Neural crest cell (in vitro differentiated cells): ENCODE results near the gene OR9A4. TPM values are rescaled to one million over a fixed set of nuclear protein-coding genes. Genes with fewer than 3 reads are reported as not detected.

Source experiments
- DNase-seq: peaks from one replicate; pipeline ENCODE4 v3.0.0; 2021; ENCODE audit warnings: low read depth, mixed read lengths, low spot score
- H3K27ac Mint-ChIP-seq: one replicate; pipeline ENCODE4 v1.8.0; 2021; ENCODE audit warnings: mild to moderate bottlenecking, mixed read lengths; ENCODE audit not compliant: unreplicated experiment
- H3K27me3 Mint-ChIP-seq: 2 replicates; pipeline ENCODE4 v1.8.0; 2021; ENCODE audit warnings: low read depth, mild to moderate bottlenecking, mixed read lengths
- H3K36me3 Mint-ChIP-seq: 2 replicates; pipeline ENCODE4 v1.8.0; 2021; ENCODE audit warnings: low read depth, mild to moderate bottlenecking, mixed read lengths
- H3K4me1 Mint-ChIP-seq: 2 replicates; pipeline ENCODE4 v1.8.0; 2021; ENCODE audit warnings: mixed read lengths
- H3K4me3 Mint-ChIP-seq: one replicate; pipeline ENCODE4 v1.8.0; 2021; ENCODE audit warnings: mild to moderate bottlenecking, mixed read lengths
- H3K9me3 Mint-ChIP-seq: 2 replicates; pipeline ENCODE4 v1.8.0; 2021; ENCODE audit warnings: mixed read lengths
- total RNA-seq: library from RNA; stranded (reverse); gene quantifications from 2 replicates; pipeline ENCODE4 v1.2.1, GENCODE V29; 2021
- TF ChIP-seq, protein P1 (sequence below): fragments of 200-600 bp; sonication (generic); conservative IDR thresholded peaks from 2 replicates; pipeline ENCODE4 v1.5.0; 2021; ENCODE audit warnings: antibody characterized with exemption, mild to moderate bottlenecking

OR9A4 gene
- total RNA-seq, 1 donor from 2014 or later, result not detected

DNA sequence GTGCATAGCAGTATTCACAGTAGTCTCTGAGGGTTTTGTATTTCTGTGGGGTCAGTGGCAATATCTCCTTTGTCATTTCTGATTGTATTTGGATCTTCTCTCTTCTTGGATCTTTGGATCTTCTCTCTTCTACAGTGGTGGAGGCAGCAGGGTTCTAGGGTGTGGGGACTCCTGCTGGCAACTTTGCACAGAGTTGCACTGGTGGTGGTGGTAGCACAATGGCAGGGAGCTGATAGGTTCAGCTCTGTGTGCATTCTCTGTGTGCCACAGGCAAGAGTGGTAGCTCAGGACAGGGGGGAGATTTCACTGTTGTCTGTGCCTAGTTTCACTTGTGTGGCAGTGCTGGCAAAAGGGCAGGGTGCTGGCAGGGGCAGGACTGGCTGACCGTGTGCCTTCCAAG lies 39.8 kb upstream of the OR9A4 start:
- TF ChIP-seq, protein P1, sequence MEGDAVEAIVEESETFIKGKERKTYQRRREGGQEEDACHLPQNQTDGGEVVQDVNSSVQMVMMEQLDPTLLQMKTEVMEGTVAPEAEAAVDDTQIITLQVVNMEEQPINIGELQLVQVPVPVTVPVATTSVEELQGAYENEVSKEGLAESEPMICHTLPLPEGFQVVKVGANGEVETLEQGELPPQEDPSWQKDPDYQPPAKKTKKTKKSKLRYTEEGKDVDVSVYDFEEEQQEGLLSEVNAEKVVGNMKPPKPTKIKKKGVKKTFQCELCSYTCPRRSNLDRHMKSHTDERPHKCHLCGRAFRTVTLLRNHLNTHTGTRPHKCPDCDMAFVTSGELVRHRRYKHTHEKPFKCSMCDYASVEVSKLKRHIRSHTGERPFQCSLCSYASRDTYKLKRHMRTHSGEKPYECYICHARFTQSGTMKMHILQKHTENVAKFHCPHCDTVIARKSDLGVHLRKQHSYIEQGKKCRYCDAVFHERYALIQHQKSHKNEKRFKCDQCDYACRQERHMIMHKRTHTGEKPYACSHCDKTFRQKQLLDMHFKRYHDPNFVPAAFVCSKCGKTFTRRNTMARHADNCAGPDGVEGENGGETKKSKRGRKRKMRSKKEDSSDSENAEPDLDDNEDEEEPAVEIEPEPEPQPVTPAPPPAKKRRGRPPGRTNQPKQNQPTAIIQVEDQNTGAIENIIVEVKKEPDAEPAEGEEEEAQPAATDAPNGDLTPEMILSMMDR, result no peak
- Mint-ChIP-seq H3K36me3 (no peaks in the 10 kb centered on the region), H3K4me1 (no peaks in the 10 kb centered on the region), H3K27me3 (no peaks in the 10 kb centered on the region), H3K9me3 (no peaks in the 10 kb centered on the region), H3K4me3 (no peak overlapping the region), H3K27ac (no peak overlapping the region)
- no peak for DNase-seq

DNA sequence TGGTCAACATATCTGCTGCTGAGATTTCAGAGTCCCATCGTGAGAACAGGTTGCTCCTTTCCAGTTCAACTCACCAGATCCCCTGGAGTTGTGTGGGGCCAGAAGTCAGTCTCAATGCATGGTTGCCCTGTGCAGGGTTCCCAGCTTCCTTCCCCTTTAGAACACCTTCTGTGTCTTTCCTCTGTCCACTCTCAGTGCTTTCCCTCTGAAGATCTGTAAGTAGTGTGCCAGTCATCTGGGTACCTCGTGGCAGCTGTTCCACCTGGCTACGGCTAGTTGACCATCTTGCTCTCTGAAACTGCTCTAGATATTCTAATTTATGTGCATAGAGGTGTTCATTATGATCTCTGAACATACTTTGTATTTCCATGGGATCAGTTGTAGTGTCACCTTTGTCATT lies 38.8 kb upstream of the OR9A4 start:
- Mint-ChIP-seq H3K27ac (no peak overlapping the region), H3K36me3 (no peaks in the 10 kb centered on the region), H3K27me3 (no peaks in the 10 kb centered on the region), H3K4me3 (no peak overlapping the region), H3K9me3 (peaks cover 2% of the 10 kb centered on the region), H3K4me1 (no peaks in the 10 kb centered on the region)
- no peak for DNase-seq
- TF ChIP-seq, protein P1, result no peak

DNA sequence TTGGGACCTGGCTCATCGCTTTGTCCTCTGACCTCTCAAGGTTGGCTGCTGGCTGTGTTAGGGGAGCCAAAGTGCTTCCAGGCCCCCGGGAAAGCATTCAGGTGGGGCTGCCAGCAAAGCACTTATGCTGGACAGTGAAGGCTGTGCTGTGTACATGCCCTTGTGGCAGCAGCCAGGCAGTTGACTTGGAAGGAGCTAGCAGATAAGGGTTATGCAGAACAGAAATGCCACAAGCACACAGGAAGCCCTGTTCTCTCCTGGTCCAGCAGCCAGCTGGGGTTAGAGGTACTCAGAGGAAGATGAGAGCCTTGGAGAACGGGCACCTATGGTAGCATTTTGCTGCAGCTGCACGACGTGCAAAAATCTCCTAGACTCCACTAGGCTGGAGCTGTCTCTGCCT lies 35.2 kb upstream of the OR9A4 start:
- DNase-seq, result no peak
- Mint-ChIP-seq H3K27me3 (no peaks in the 10 kb centered on the region), H3K36me3 (no peaks in the 10 kb centered on the region), H3K27ac (no peak overlapping the region), H3K9me3 (peaks cover 2% of the 10 kb centered on the region), H3K4me3 (no peak overlapping the region), H3K4me1 (no peaks in the 10 kb centered on the region)
- TF ChIP-seq, protein P1, result no peak

DNA sequence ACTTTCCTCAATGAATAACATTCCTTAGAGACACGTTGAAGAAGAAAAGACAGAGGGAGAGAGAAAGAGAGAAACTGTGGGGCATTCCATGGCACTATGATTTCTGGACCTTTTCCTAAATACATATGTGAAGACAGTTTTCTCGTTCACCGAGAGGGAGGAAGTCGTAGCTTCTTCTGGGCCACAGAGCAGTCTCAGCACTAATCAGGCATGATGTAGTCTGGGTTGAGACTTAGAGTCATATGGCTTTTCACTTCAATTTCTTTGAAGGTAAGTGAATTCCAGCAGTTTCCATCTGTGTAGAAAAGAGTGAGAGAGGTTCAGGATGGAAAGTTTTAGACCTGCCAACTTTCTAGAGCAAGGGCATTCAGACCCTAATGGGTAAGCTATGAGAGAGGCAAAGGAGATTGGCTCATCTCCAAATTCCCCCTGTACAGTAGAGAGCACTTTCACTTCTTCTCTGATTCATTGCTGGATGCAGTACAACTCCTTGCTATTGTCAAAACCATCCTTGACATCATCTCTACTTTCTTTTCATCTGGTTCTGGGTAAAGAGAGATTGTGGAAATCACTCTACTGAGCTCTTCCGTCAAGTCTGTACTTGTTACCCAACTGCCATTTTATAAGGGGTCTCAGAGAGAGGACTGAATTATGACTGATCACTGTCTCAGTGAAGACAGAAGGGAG lies 31.5 kb upstream of the OR9A4 start:
- Mint-ChIP-seq H3K4me3 (no peak overlapping the region), H3K36me3 (no peaks in the 10 kb centered on the region), H3K4me1 (no peaks in the 10 kb centered on the region), H3K27ac (no peak overlapping the region), H3K9me3 (peaks cover 2% of the 10 kb centered on the region), H3K27me3 (no peaks in the 10 kb centered on the region)
- no peak for DNase-seq
- TF ChIP-seq, protein P1, result no peak

DNA sequence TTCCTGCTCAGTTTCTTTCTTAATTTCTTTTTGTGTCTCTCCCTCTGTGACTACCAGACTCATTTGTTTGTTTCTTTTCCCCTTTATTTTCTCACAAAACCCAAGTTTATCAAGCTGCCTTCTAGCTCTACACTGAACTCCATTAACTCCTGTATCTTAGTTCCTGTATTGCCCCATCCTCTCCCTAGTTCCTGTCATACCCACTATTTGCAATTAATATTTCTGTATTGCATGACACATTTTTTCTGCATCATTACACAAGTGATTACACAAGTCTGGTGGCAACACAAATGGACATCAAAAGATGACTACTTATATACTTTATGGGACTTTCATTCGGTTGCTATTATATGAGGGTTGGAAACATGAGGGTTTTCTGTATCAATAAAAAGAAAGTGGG lies 26.9 kb upstream of the OR9A4 start:
- TF ChIP-seq, protein P1, result no peak
- H3K27me3 Mint-ChIP-seq, result no peaks in the 10 kb centered on the region

More for the DNA sequence above, 26.9 kb upstream of the OR9A4 start:
- Mint-ChIP-seq H3K27ac (no peak overlapping the region), H3K36me3 (no peaks in the 10 kb centered on the region), H3K9me3 (no peaks in the 10 kb centered on the region), H3K4me1 (no peaks in the 10 kb centered on the region), H3K4me3 (no peak overlapping the region)
- no peak for DNase-seq
